AG04450 (cell line): Measurements from ENCODE around the gene ICAM2. TPM values are rescaled to one million over a fixed set of nuclear protein-coding genes. Genes with fewer than 3 reads are reported as not detected.

Experiments
- CTCF ChIA-PET: fragments of 300-600, 350-600 bp; formaldehyde crosslinking; extraction: SDS; loops from one replicate; lab custom pipeline; 2022; ENCODE audit warnings: antibody characterized with exemption, inconsistent platforms; lab: Charles Lee
- POLR2A ChIA-PET: fragments of 350-600 bp; formaldehyde crosslinking; extraction: SDS; loops from one replicate; lab custom pipeline; 2021; ENCODE audit warnings: antibody characterized with exemption, inconsistent platforms; lab: Yijun Ruan, JAX
- DNase-seq: peaks from one replicate; pipeline ENCODE4 v3.0.0-alpha.2; 2011; ENCODE audit warnings: low read depth, low spot score
- H3K27ac ChIP-seq: one replicate; pipeline ENCODE4 v1.5.1; 2012; ENCODE audit warnings: low read depth, low read length, control low read depth
- H3K27me3 ChIP-seq: one replicate; pipeline ENCODE4 v1.6.0; 2012; ENCODE audit warnings: low read length; ENCODE audit not compliant: control insufficient read depth, insufficient read depth
- H3K4me3 ChIP-seq: 2 replicates; pipeline ENCODE4 v1.5.1; 2011; ENCODE audit warnings: mild to moderate bottlenecking, low read depth, low read length, control low read depth
- H3K9me3 ChIP-seq: 2 replicates; pipeline ENCODE4 v1.5.1; 2012; ENCODE audit warnings: low read length; ENCODE audit not compliant: control insufficient read depth, insufficient read depth
- polyA plus RNA-seq: library from polyadenylated mRNA; depleted of rRNA; stranded (reverse); fragments of >200 nt; gene quantifications from 2 replicates; pipeline ENCODE4 v1.2.3, GENCODE V29; 2011
- TF ChIP-seq, protein P1 (sequence below): IDR thresholded peaks from 2 replicates; pipeline ENCODE4 v1.5.1; 2011; ENCODE audit warnings: low read depth, low read length, control low read depth, inconsistent platforms

ICAM2 gene
- polyA plus RNA-seq, 1 experiment: 0.16 TPM

DNA sequence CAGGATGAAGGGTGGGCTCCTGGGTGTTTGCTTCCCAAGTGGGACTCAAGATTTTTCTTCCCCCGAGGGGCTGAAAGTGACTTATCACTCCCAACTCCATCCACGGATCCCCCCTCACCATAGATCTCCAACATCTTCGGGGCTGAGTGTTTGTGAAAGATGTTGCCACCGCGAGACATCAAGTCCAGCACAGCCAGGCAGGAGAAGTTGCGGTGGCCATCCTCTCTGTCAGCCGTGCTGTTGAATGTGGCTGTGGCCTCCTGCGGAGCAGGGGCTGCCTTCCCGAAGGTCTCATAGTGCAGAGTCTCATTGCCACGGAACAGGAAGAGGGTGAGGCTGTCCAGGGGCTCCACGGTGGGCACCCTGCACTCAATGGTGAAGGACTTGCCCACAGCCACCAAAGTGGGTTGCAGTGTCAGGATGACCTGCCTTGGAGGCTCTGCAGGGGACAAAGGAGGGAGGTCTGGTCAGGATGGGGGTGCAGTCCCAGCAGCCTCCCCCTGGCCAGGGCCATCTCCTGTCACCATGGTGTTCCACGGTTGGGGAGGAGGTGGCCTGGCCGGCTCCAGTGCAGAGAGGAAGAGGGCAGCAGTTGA lies 16.8 kb downstream of the ICAM2 start:
- no peak for DNase-seq
- Histone ChIP-seq H3K4me3 (no peak overlapping the region), H3K27me3 (peaks cover 15% of the 10 kb centered on the region), H3K27ac (no peak overlapping the region), H3K9me3 (no peaks in the 10 kb centered on the region)
- ChIA-PET CTCF (no interaction called here), POLR2A (no interaction called here)
- TF ChIP-seq, protein P1, sequence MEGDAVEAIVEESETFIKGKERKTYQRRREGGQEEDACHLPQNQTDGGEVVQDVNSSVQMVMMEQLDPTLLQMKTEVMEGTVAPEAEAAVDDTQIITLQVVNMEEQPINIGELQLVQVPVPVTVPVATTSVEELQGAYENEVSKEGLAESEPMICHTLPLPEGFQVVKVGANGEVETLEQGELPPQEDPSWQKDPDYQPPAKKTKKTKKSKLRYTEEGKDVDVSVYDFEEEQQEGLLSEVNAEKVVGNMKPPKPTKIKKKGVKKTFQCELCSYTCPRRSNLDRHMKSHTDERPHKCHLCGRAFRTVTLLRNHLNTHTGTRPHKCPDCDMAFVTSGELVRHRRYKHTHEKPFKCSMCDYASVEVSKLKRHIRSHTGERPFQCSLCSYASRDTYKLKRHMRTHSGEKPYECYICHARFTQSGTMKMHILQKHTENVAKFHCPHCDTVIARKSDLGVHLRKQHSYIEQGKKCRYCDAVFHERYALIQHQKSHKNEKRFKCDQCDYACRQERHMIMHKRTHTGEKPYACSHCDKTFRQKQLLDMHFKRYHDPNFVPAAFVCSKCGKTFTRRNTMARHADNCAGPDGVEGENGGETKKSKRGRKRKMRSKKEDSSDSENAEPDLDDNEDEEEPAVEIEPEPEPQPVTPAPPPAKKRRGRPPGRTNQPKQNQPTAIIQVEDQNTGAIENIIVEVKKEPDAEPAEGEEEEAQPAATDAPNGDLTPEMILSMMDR: no peak

DNA sequence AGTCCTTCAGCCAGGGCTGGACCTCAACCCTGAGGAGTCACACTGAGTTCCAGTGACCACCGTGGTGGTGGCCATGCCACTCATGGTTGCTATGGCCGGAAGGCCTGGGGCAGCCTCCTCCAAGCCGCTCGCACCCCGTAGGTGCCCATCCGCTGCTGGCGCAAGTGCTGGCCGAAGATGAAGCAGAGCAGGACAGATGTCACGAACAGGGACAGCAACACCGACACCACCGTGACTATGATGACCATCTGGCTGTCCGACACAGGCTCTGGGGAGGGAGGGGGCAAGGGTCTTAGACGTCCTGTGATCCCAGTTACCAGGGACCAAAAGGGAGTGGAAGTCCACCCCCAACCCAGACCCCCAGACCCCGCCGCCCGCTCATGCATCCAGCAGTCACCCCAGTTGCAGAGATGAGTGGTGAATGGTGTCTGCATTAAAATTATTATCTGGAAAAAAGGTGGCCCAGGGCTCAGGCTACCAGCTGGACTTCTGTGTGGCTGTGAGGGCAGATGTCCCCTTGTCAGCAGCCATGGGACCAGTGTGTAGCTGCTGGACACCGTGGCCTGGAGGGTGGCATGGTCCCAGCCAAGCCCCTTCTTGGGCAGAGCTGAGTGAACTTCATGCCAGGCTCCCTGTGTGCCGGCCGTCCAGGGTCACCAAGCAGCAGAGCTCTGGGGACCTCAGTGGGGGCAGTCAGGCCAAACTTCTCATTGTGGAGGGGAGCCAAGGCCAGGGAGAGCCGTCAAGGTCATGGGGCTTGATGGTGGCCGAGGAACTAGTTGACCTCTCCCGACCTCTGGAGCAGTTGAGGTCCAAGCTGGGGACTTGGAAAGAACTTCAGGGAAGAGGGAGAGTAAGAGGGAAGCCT lies 17.5 kb downstream of the ICAM2 start:
- Histone ChIP-seq H3K27ac (no peak overlapping the region), H3K9me3 (no peaks in the 10 kb centered on the region), H3K4me3 (no peak overlapping the region), H3K27me3 (peaks cover 20% of the 10 kb centered on the region)
- TF ChIP-seq, protein P1: no peak
- DNase-seq: no peak
- POLR2A ChIA-PET: no interaction called here
- CTCF ChIA-PET: interaction anchor here (1.5 kb wide), 2 partner anchors 12 to 23 kb away, joined by 3 to 6 read pairs; no protein-coding TSS in a partner anchor

DNA sequence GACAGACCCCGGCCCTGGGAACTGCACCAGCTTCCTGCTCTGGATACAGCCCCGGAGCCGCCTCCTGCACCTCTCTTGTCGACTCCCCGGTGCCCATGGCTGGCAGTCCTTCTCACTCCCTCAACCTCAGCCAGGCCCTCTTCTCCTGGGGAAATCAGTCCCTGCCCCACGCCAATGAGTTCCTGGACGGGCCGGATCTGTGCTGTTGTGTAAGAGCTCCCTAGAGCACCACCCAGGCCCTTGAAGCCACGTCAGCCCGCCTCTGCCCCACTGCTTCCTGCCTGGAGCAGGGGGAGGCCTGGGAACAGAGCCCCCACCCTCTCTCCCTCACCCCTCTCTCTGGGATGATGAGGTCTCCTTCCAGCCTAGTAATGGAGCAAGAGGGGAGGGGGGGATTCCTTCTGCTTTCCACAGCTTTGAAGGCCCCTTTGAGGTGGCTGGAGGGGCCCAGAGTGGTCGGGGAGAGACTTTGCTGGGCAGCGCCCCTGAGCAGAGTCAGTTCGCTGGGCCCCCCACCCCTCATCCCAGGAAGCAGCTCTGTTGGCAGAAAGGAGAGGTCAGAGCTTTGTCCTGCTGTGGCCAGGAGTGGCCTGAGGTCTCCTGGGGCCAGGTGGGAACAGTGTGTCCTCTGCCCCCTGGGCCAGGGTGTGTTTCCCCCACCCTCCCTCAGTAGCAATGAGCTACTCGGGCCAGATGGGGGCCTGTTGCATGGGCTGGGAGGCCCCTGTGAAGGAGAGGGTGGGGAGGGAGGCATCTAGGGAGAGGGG lies 18.5 kb downstream of the ICAM2 start:
- H3K27ac ChIP-seq: no peak overlapping the region
- ChIA-PET POLR2A (no interaction called here), CTCF (interaction anchor here (1.2 to 1.5 kb wide), 3 partner anchors 11 to 131 kb away, joined by 3 to 7 read pairs (median 6); no protein-coding TSS in a partner anchor)
- TF ChIP-seq, protein P1: no peak
- no peak overlapping the region for H3K4me3 ChIP-seq
- no peaks in the 10 kb centered on the region for H3K9me3 ChIP-seq
- H3K27me3 ChIP-seq: peaks cover 29% of the 10 kb centered on the region
- no peak for DNase-seq

DNA sequence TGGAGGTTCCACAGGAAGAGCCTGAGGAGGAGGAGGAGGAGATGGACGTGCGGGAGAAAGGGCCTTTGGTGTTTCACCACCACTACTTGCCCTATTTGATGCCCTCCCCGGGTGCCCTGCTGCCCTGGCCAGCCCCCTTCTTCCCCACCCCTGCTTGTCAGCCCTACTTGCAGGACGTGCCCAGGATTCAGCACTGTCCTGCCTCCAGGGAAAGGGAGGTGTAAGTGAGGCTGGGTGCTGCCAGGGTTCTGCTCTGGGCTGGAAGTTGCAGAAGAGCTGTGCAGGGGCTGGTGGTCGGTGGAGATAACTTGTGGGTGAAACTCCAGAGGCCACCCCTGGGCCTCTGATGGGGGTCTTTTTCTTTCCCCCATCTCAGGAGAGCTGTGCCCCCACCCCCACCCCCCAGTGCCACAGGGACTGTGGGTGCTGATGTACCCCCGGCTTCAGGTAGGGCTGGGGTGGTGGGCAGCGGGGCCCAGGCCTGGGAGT lies 19.3 kb downstream of the ICAM2 start:
- H3K27ac ChIP-seq: no peak overlapping the region
- POLR2A ChIA-PET: no interaction called here
- TF ChIP-seq, protein P1: no peak
- no peaks in the 10 kb centered on the region for H3K9me3 ChIP-seq
- CTCF ChIA-PET: interaction anchor here (1.2 to 1.5 kb wide), 3 partner anchors 10 to 132 kb away, joined by 3 to 7 read pairs (median 6); no protein-coding TSS in a partner anchor
- no peak overlapping the region for H3K4me3 ChIP-seq
- no peak for DNase-seq
- H3K27me3 ChIP-seq: peaks cover 29% of the 10 kb centered on the region
